ENCODE measurements around the gene CUX1. TPM values are rescaled to one million over a fixed set of nuclear protein-coding genes. Genes with fewer than 3 reads are reported as not detected.

The CUX1 gene
- total RNA-seq, 1 donor: 46.2 TPM

- TF ChIP-seq CTCF (IDR thresholded peaks at IDR 0.05; ENCODE audit: insufficient read depth, low read depth, low read length): no peak
- no peak overlapping the region for H3K4me3 ChIP-seq (ENCODE audit: low read depth, low read length)
- no peak for DNase-seq (ENCODE audit: low read depth)
These were observed 257.7 kb downstream of the CUX1 start for GRCh38 chr7:102075126-102075525.

- H3K4me3 ChIP-seq (ENCODE audit: low read depth, low read length): no peak overlapping the region
- TF ChIP-seq CTCF (IDR thresholded peaks at IDR 0.05; ENCODE audit: insufficient read depth, low read depth, low read length): no peak
- DNase-seq (ENCODE audit: low read depth): no peak
These were observed 258.2 kb downstream of the CUX1 start for GRCh38 chr7:102075553-102076135.

- H3K4me3 ChIP-seq (ENCODE audit: low read depth, low read length): no peak overlapping the region
- TF ChIP-seq CTCF (IDR thresholded peaks at IDR 0.05; ENCODE audit: insufficient read depth, low read depth, low read length): no peak
- no peak for DNase-seq (ENCODE audit: low read depth)
These were observed 259.7 kb downstream of the CUX1 start for GRCh38 chr7:102077081-102077480.

GRCh38 chr7:102079140-102080018 is 262.0 kb downstream of the CUX1 start:
- TF ChIP-seq CTCF (IDR thresholded peaks at IDR 0.05; ENCODE audit: insufficient read depth, low read depth, low read length): no peak
- H3K4me3 ChIP-seq (ENCODE audit: low read depth, low read length): no peak overlapping the region
- DNase-seq (ENCODE audit: low read depth): no peak

GRCh38 chr7:102080019-102080433 is 262.6 kb downstream of the CUX1 start:
- H3K4me3 ChIP-seq (ENCODE audit: low read depth, low read length): no peak overlapping the region
- no peak for TF ChIP-seq CTCF (IDR thresholded peaks at IDR 0.05; ENCODE audit: insufficient read depth, low read depth, low read length)
- no peak for DNase-seq (ENCODE audit: low read depth)

- no peak overlapping the region for H3K4me3 ChIP-seq (ENCODE audit: low read depth, low read length)
- TF ChIP-seq CTCF (IDR thresholded peaks at IDR 0.05; ENCODE audit: insufficient read depth, low read depth, low read length): no peak
- DNase-seq (ENCODE audit: low read depth): peak; percentile 43
These were observed 263.2 kb downstream of the CUX1 start for GRCh38 chr7:102080434-102081243.

All from fibroblast of villous mesenchyme (primary cell).